ENCODE measurements around the gene SHTN1.

Gene SHTN1

DNA sequence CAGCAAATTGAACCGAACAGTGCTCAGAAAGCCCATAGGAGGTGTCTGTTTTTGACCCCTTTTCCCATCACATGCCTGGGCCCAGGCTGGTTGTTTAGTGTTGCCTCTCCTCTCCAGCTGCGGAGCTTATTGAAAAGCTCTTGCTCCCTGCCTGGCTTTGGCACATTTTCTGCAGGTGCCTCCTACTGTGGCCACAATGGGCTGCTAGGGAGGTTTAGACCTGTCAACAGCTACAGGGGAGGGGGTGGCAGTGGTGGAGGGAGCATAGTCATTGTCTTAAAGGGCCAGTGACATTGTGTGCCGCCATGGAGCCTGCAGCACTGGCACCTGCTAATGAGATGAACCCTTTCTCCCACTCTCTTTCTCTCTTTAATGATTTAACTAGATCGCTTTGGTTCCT is 168.9 kb downstream of the SHTN1 start:
- TF ChIP-seq ISL1 (CRISPR knock-in tag; IDR thresholded peaks at IDR 0.05), result no peak
- TF ChIP-seq OSR1 (CRISPR knock-in tag; IDR thresholded peaks at IDR 0.05), result no peak
- no peak for TF ChIP-seq PATZ1 (CRISPR knock-in tag; IDR thresholded peaks at IDR 0.05; ENCODE audit: borderline replicate concordance)
- TF ChIP-seq ZNF565 (CRISPR knock-in tag; conservative IDR thresholded peaks at IDR 0.05; ENCODE audit: low read depth), result no peak
- TF ChIP-seq, protein P1, sequence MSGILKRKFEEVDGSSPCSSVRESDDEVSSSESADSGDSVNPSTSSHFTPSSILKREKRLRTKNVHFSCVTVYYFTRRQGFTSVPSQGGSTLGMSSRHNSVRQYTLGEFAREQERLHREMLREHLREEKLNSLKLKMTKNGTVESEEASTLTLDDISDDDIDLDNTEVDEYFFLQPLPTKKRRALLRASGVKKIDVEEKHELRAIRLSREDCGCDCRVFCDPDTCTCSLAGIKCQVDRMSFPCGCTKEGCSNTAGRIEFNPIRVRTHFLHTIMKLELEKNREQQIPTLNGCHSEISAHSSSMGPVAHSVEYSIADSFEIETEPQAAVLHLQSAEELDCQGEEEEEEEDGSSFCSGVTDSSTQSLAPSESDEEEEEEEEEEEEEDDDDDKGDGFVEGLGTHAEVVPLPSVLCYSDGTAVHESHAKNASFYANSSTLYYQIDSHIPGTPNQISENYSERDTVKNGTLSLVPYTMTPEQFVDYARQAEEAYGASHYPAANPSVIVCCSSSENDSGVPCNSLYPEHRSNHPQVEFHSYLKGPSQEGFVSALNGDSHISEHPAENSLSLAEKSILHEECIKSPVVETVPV (CRISPR knock-in tag; IDR thresholded peaks at IDR 0.05), result no peak
- TF ChIP-seq, protein P2, sequence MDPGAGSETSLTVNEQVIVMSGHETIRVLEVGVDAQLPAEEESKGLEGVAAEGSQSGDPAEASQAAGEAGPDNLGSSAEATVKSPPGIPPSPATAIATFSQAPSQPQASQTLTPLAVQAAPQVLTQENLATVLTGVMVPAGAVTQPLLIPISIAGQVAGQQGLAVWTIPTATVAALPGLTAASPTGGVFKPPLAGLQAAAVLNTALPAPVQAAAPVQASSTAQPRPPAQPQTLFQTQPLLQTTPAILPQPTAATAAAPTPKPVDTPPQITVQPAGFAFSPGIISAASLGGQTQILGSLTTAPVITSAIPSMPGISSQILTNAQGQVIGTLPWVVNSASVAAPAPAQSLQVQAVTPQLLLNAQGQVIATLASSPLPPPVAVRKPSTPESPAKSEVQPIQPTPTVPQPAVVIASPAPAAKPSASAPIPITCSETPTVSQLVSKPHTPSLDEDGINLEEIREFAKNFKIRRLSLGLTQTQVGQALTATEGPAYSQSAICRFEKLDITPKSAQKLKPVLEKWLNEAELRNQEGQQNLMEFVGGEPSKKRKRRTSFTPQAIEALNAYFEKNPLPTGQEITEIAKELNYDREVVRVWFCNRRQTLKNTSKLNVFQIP (CRISPR knock-in tag; IDR thresholded peaks at IDR 0.05; ENCODE audit: borderline replicate concordance, low read depth), result no peak
- TF ChIP-seq TOX (CRISPR knock-in tag; IDR thresholded peaks at IDR 0.05; ENCODE audit: borderline replicate concordance), result no peak
- TF ChIP-seq ARNTL (CRISPR knock-in tag; IDR thresholded peaks at IDR 0.05; ENCODE audit: borderline replicate concordance, low read depth), result no peak
- no peak for ATAC-seq

DNA sequence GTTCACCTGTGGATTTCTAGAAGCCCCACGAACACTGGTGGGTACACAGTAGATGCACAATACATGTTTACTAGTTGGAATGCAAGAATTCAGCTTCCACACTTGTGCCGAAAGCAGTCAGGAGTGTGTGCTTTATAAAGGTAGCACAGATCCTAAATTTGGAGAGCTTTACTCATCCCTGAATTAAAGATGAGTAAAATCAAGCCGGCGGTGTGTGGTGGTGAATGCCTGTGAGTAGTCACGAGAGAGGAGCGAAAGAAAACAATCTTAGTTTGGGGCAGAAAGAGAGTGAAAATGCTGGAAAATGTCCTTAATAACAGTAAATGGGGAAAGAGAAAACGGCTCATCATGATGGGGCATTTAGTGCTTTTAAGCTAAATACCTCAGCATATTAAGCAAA is 169.3 kb downstream of the SHTN1 start:
- ATAC-seq, result no peak
- no peak for TF ChIP-seq TCF4 (CRISPR knock-in tag; IDR thresholded peaks at IDR 0.05; ENCODE audit: borderline replicate concordance)

- TF ChIP-seq OSR1 (CRISPR knock-in tag; IDR thresholded peaks at IDR 0.05) (no peak), ISL1 (CRISPR knock-in tag; IDR thresholded peaks at IDR 0.05) (no peak)
- no peak for ATAC-seq
These were observed 170.7 kb downstream of the SHTN1 start for GRCh38 chr10:116833986-116834985.

DNA sequence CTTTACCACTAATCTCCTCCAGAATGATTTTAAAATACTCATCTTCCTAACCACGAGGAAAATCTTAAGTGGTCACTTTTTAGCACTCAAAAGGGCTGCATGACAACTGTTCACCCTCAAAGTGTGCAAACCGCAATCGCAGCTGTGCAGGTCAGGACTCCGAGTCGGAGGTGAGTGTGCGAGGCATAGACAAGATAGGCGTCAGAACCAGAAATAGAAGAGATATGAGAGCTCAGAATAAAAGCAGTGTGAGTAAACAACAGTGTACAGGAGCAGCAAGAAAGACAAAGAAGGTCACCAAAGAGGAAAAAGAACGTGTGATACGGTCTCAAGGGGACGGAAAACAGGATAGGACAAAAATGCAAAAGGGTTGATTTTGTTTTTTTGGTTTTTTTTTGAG is 173.2 kb downstream of the SHTN1 start:
- no peak for ATAC-seq

More for the DNA sequence above, 173.2 kb downstream of the SHTN1 start:
- TF ChIP-seq ISL1 (CRISPR knock-in tag; IDR thresholded peaks at IDR 0.05), result no peak
- TF ChIP-seq ESRRG (CRISPR knock-in tag; IDR thresholded peaks at IDR 0.05), result no peak
- no peak for TF ChIP-seq RARB (CRISPR knock-in tag; IDR thresholded peaks at IDR 0.05)

Measured in SK-N-SH treated with all-trans-retinoic acid at 6 μM for 48 hours (cell line).